T-helper 22 cell (primary cell): ENCODE measurements around the gene PNLIPRP1.

ENCODE experiments used
- DNase-seq: peaks from one replicate; pipeline ENCODE4 v3.0.0-alpha.2; 2020; ENCODE audit warnings: low read depth

PNLIPRP1 gene

GRCh38 chr10:116599991-116600390, 9.2 kb downstream of the PNLIPRP1 start:
- DNase-seq, result no peak

- no peak for DNase-seq
Observed at GRCh38 chr10:116602648-116603400, 12.1 kb downstream of the PNLIPRP1 start.

GRCh38 chr10:116606061-116606483, 15.3 kb downstream of the PNLIPRP1 start:
- no peak for DNase-seq

GRCh38 chr10:116607336-116607735, 16.6 kb downstream of the PNLIPRP1 start:
- DNase-seq, result no peak

- DNase-seq, result no peak
Observed at GRCh38 chr10:116608686-116609594, 18.2 kb downstream of the PNLIPRP1 start.

- DNase-seq, result no peak
Observed at GRCh38 chr10:116610443-116611152, 19.8 kb downstream of the PNLIPRP1 start.

- no peak for DNase-seq
Observed at GRCh38 chr10:116611153-116611545, 20.4 kb downstream of the PNLIPRP1 start.

GRCh38 chr10:116612107-116612769, 21.5 kb downstream of the PNLIPRP1 start:
- no peak for DNase-seq

GRCh38 chr10:116613471-116613870, 22.7 kb downstream of the PNLIPRP1 start:
- no peak for DNase-seq

- no peak for DNase-seq
Observed at GRCh38 chr10:116614796-116615195, 24.0 kb downstream of the PNLIPRP1 start.

GRCh38 chr10:116615199-116615776, 24.5 kb downstream of the PNLIPRP1 start:
- DNase-seq, result no peak

GRCh38 chr10:116620423-116621400, 30.0 kb downstream of the PNLIPRP1 start, which contains the start of gene PNLIPRP2:
Gene PNLIPRP2 (plus strand): TSS chr10:116620953.
- DNase-seq, result no peak

- DNase-seq, result no peak
Observed at GRCh38 chr10:116621476-116621875, 30.7 kb downstream of the PNLIPRP1 start.

- no peak for DNase-seq
Observed at GRCh38 chr10:116621934-116622655, 31.3 kb downstream of the PNLIPRP1 start.

- no peak for DNase-seq
Observed at GRCh38 chr10:116625845-116626244, 35.1 kb downstream of the PNLIPRP1 start.

GRCh38 chr10:116626815-116627214, 36.1 kb downstream of the PNLIPRP1 start:
- no peak for DNase-seq

GRCh38 chr10:116627386-116627933, 36.7 kb downstream of the PNLIPRP1 start:
- no peak for DNase-seq

- DNase-seq, result no peak
Observed at GRCh38 chr10:116629340-116629739, 38.6 kb downstream of the PNLIPRP1 start.

GRCh38 chr10:116630020-116630419, 39.3 kb downstream of the PNLIPRP1 start:
- DNase-seq, result no peak
